Lung (tissue), 16 donors: Measurements from ENCODE around the gene DUSP5. TPM values are rescaled to one million over a fixed set of nuclear protein-coding genes. Genes with fewer than 3 reads are reported as not detected.

ENCODE experiments used
- ATAC-seq: fragments of 200-7000 bp; cut with Tn5 transposase; one replicate; pipeline ENCODE4 v1.9.1; 2020; ENCODE audit warnings: moderate number of reproducible peaks; ENCODE audit not compliant: insufficient read depth, low FRiP score
- DNase-seq, 3 donors: peaks; one replicate each; pipeline ENCODE4 v3.0.0-alpha.2; 2013 to 2017
- H3K27ac ChIP-seq, 2 donors: one replicate each; pipeline ENCODE4 v1.5.1; 2013; ENCODE audit warnings: mild to moderate bottlenecking in 2 of 2, moderate library complexity in 2 of 2, control low read depth in 1 of 2, inconsistent platforms in 1 of 2, low read depth in 1 of 2, low read length in 1 of 2
- H3K27me3 ChIP-seq, 3 donors: one replicate each; pipeline ENCODE4 v1.5.1; 2013; ENCODE audit warnings: low read length in 2 of 3; ENCODE audit not compliant: control insufficient read depth in 3 of 3, insufficient read depth in 3 of 3
- H3K36me3 ChIP-seq, 4 donors: one replicate each; pipeline ENCODE4 v1.5.1; 2013; ENCODE audit warnings: low read length in 4 of 4, mild to moderate bottlenecking in 1 of 4, moderate library complexity in 1 of 4; ENCODE audit not compliant: control insufficient read depth in 4 of 4, insufficient read depth in 4 of 4
- H3K4me1 ChIP-seq, 5 donors: one replicate each; pipeline ENCODE4 v1.5.1; 2013; ENCODE audit warnings: low read length in 5 of 5, mild to moderate bottlenecking in 2 of 5, moderate library complexity in 1 of 5; ENCODE audit not compliant: control insufficient read depth in 5 of 5, insufficient read depth in 5 of 5
- H3K4me3 ChIP-seq: one replicate; pipeline ENCODE4 v1.5.1; 2013; ENCODE audit warnings: mild to moderate bottlenecking, control low read depth, moderate library complexity
- H3K9ac ChIP-seq, 2 donors: one replicate each; pipeline ENCODE4 v1.5.1; 2013; ENCODE audit warnings: low read length in 2 of 2, control low read depth in 1 of 2; ENCODE audit not compliant: insufficient read depth in 1 of 2
- H3K9me3 ChIP-seq, 4 donors: one replicate each; pipeline ENCODE4 v1.5.1; 2013; ENCODE audit warnings: low read length in 3 of 4, mild to moderate bottlenecking in 1 of 4, moderate library complexity in 1 of 4; ENCODE audit not compliant: control insufficient read depth in 4 of 4, insufficient read depth in 3 of 4
- WGBS, 2 donors: extraction: QIAGEN DNeasy Blood & Tissue Kit; methylation state at CpG; one replicate each; pipeline ENCODE4 v1.1.7; 2013; 5-methylcytosine and 5-hydroxymethylcytosine counted together
- long read RNA-seq, 5 donors: transcript quantifications; one replicate each; lab custom pipeline, GENCODE V29; 2026
- polyA plus RNA-seq, 2 donors: library from polyadenylated mRNA; stranded (reverse); fragments of 200-250 nt; gene quantifications; one replicate each; pipeline ENCODE4 v1.2.1, GENCODE V29; 2013
- total RNA-seq, 2 donors: library from RNA; depleted of rRNA in 1 of 2; stranded (reverse); fragments of >200 nt in 1 of 2; gene quantifications; one replicate each; pipeline ENCODE4 v1.2.1, GENCODE V29; 2014 to 2021
- TF ChIP-seq, protein P1 (sequence below): IDR thresholded peaks from 2 replicates; pipeline ENCODE4 v1.5.1; 2012; ENCODE audit warnings: mild to moderate bottlenecking; ENCODE audit errors: control extremely low read depth, extremely low read depth
- donor health status: control.
- donor health status: control.
- donor health status: Bipolar disorder and iron deficiency.
- donor health status: healthy.
- donor health status: DM: yes; HTN: yes; CAD: no.

DUSP5 gene, protein sequence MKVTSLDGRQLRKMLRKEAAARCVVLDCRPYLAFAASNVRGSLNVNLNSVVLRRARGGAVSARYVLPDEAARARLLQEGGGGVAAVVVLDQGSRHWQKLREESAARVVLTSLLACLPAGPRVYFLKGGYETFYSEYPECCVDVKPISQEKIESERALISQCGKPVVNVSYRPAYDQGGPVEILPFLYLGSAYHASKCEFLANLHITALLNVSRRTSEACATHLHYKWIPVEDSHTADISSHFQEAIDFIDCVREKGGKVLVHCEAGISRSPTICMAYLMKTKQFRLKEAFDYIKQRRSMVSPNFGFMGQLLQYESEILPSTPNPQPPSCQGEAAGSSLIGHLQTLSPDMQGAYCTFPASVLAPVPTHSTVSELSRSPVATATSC
- total RNA-seq, result 10 to 100 TPM; 10.3 to 13.5 TPM
- 10 to 100 TPM; 12.3 to 16.4 TPM for polyA plus RNA-seq
- long read RNA-seq, donor 1, transcript DUSP5-201 (4 exons, 2,557 nt), result major isoform, 12 of 30 reads
- long read RNA-seq, donor 1, partial matches to known transcripts, result 18 of 30 reads
- long read RNA-seq, donor 1, other reads (novel, unspliced or antisense), result 0 of 30 reads
- long read RNA-seq, donor 2, partial matches to known transcripts, result 0 of 1 reads
- long read RNA-seq, donor 2, other reads (novel, unspliced or antisense), result 0 of 1 reads
- long read RNA-seq, donor 3, partial matches to known transcripts, result 0 of 1 reads
- long read RNA-seq, donor 3, other reads (novel, unspliced or antisense), result 0 of 1 reads
- long read RNA-seq, donor 4, partial matches to known transcripts, result 0 of 4 reads
- long read RNA-seq, donor 4, other reads (novel, unspliced or antisense), result 0 of 4 reads
- long read RNA-seq, donor 5, transcript DUSP5-201 (4 exons, 2,557 nt), result major isoform, 8 of 8 reads
- long read RNA-seq, donor 5, partial matches to known transcripts, result 0 of 8 reads
- long read RNA-seq, donor 5, other reads (novel, unspliced or antisense), result 0 of 8 reads

- H3K4me1 ChIP-seq, result peaks cover 10 to 57% (median 16%) of the 10 kb centered on the region in 5 donors
- H3K27me3 ChIP-seq, result peaks cover 0 to 44% (median 4%) of the 10 kb centered on the region in 3 donors
- peak; percentile 94 for ATAC-seq
- H3K4me3 ChIP-seq, result peak within 1 kb of the TSS; percentile 74
- DNase-seq, result peak; percentile 95 to 97 (median 97)
- TF ChIP-seq, protein P1, sequence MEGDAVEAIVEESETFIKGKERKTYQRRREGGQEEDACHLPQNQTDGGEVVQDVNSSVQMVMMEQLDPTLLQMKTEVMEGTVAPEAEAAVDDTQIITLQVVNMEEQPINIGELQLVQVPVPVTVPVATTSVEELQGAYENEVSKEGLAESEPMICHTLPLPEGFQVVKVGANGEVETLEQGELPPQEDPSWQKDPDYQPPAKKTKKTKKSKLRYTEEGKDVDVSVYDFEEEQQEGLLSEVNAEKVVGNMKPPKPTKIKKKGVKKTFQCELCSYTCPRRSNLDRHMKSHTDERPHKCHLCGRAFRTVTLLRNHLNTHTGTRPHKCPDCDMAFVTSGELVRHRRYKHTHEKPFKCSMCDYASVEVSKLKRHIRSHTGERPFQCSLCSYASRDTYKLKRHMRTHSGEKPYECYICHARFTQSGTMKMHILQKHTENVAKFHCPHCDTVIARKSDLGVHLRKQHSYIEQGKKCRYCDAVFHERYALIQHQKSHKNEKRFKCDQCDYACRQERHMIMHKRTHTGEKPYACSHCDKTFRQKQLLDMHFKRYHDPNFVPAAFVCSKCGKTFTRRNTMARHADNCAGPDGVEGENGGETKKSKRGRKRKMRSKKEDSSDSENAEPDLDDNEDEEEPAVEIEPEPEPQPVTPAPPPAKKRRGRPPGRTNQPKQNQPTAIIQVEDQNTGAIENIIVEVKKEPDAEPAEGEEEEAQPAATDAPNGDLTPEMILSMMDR, result no peak
- WGBS, 2 donors, result 0 to 1% methylated on average over 71 to 98 of the region's 98 CpGs
- peak within 1 kb of the TSS; percentile 25 to 68 for H3K9ac ChIP-seq
- no peaks in the 10 kb centered on the region for H3K36me3 ChIP-seq
- H3K9me3 ChIP-seq, result no peaks in the 10 kb centered on the region
- peak within 1 kb of the TSS; percentile 92 to 98 for H3K27ac ChIP-seq
These were observed at the start of gene DUSP5 for GRCh38 chr10:110497438-110498086. Gene DUSP5, plus strand, starts transcription at chr10:110497907. Its CDS starts 215 bp downstream, at chr10:110498122.

- no peak for DNase-seq
- TF ChIP-seq, protein P1, result no peak
- H3K4me3 ChIP-seq, result no peak overlapping the region
These were observed 48.9 kb upstream of the DUSP5 start for GRCh38 chr10:110448682-110449418.

DNA sequence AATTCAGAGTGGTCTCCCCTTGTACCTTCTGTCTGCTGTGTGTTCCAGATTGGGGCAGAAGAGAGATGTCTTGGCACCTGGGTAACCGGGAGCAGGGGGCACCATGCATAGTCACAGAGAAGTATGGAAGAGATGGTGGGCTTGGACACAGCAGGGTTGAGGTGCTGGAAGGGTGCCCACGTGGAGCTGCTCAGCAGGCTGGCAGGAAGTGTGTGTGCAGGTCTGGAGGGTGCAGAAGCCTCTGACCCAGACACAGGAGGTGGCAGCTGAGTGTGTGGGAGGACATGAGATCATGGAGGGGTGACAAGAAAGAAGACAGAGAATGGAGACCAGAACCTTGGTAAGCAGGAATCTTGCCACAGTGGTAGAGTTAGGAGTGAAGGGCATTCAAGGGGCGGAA is 42.3 kb upstream of the DUSP5 start:
- Histone ChIP-seq H3K4me3 (no peak overlapping the region), H3K27me3 (peaks cover 0 to 4% (median 0%) of the 10 kb centered on the region in 3 donors), H3K27ac (no peak overlapping the region), H3K9me3 (no peaks in the 10 kb centered on the region), H3K4me1 (peaks cover 0 to 18% (median 0%) of the 10 kb centered on the region in 5 donors), H3K36me3 (no peaks in the 10 kb centered on the region), H3K9ac (no peak overlapping the region)
- DNase-seq (no peak), ATAC-seq (no peak)
- TF ChIP-seq, protein P1, result no peak
- WGBS, 2 donors, result 42 to 60% methylated on average over 3 of the region's 3 CpGs

More at GRCh38 chr10:110448682-110449418, 48.9 kb upstream of the DUSP5 start:
- H3K9me3 ChIP-seq, result no peaks in the 10 kb centered on the region
- H3K27ac ChIP-seq, result no peak overlapping the region
- peaks cover 0 to 6% (median 0%) of the 10 kb centered on the region in 5 donors for H3K4me1 ChIP-seq
- H3K27me3 ChIP-seq, result peaks cover 0 to 4% (median 0%) of the 10 kb centered on the region in 3 donors
- no peaks in the 10 kb centered on the region for H3K36me3 ChIP-seq
- no peak overlapping the region for H3K9ac ChIP-seq
- no peak for ATAC-seq
- WGBS, 2 donors, result 39 to 70% methylated on average over 3 of the region's 3 CpGs
